Kidney epithelial cell (primary cell): ENCODE measurements around the gene AKNAD1. TPM values are rescaled to one million over a fixed set of nuclear protein-coding genes. Genes with fewer than 3 reads are reported as not detected.

Source experiments
- DNase-seq: peaks from one replicate; pipeline ENCODE4 v3.0.0-alpha.2; 2010; ENCODE audit warnings: low read depth
- H3K27me3 ChIP-seq: 2 replicates; pipeline ENCODE4 v1.6.0; 2011; ENCODE audit warnings: low read length; ENCODE audit not compliant: control insufficient read depth, insufficient read depth
- H3K36me3 ChIP-seq: 2 replicates; pipeline ENCODE4 v1.5.1; 2011; ENCODE audit warnings: low read length; ENCODE audit not compliant: control insufficient read depth, insufficient read depth
- H3K4me3 ChIP-seq: 2 replicates; pipeline ENCODE4 v1.5.1; 2011; ENCODE audit warnings: low read depth, mild to moderate bottlenecking, control low read depth, low read length
- total RNA-seq: library from RNA; depleted of rRNA; stranded (reverse); fragments of >200 nt; gene quantifications from 2 replicates; pipeline ENCODE4 v1.2.3, GENCODE V29; 2015
- TF ChIP-seq, protein P1 (sequence below): IDR thresholded peaks from 2 replicates; pipeline ENCODE4 v1.5.1; 2011; ENCODE audit warnings: mild to moderate bottlenecking, moderate library complexity, low read length, control low read depth, inconsistent platforms; ENCODE audit not compliant: insufficient read depth, poor library complexity, severe bottlenecking

Gene AKNAD1
- total RNA-seq, 1 donor from 2014 or later, result 1.8 TPM

DNA sequence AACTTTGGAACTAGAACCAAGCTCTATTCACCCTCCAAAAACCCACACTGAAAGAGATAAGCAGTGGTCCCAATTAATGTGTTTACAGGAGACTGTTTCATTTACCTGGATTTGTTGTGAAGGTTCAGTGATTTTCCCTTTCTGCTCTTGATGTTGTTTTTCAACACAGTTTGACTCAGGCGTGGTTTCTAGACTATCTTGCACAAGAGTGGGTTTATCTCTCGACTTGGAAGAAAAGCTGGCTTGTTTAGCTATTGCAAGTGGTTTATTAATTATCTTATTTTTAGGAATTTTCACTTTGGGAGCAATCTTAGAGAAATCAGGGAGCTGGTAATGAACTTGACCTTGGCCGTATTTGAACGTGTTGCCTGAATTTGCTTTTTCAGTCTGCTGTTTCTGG, 5.3 kb downstream of the AKNAD1 start:
- H3K4me3 ChIP-seq, result no peak overlapping the region
- no peaks in the 10 kb centered on the region for H3K27me3 ChIP-seq
- H3K36me3 ChIP-seq, result no peaks in the 10 kb centered on the region
- no peak for DNase-seq
- TF ChIP-seq, protein P1, sequence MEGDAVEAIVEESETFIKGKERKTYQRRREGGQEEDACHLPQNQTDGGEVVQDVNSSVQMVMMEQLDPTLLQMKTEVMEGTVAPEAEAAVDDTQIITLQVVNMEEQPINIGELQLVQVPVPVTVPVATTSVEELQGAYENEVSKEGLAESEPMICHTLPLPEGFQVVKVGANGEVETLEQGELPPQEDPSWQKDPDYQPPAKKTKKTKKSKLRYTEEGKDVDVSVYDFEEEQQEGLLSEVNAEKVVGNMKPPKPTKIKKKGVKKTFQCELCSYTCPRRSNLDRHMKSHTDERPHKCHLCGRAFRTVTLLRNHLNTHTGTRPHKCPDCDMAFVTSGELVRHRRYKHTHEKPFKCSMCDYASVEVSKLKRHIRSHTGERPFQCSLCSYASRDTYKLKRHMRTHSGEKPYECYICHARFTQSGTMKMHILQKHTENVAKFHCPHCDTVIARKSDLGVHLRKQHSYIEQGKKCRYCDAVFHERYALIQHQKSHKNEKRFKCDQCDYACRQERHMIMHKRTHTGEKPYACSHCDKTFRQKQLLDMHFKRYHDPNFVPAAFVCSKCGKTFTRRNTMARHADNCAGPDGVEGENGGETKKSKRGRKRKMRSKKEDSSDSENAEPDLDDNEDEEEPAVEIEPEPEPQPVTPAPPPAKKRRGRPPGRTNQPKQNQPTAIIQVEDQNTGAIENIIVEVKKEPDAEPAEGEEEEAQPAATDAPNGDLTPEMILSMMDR, result no peak

- Histone ChIP-seq H3K4me3 (no peak overlapping the region), H3K27me3 (no peaks in the 10 kb centered on the region), H3K36me3 (no peaks in the 10 kb centered on the region)
- TF ChIP-seq, protein P1, result no peak
- no peak for DNase-seq
Observed at GRCh38 chr1:108850929-108851328, 6.0 kb downstream of the AKNAD1 start.

- DNase-seq, result no peak
- H3K27me3 ChIP-seq, result no peaks in the 10 kb centered on the region
- no peaks in the 10 kb centered on the region for H3K36me3 ChIP-seq
- TF ChIP-seq, protein P1, result no peak
- no peak overlapping the region for H3K4me3 ChIP-seq
Observed at GRCh38 chr1:108848806-108849205, 8.1 kb downstream of the AKNAD1 start.

- TF ChIP-seq, protein P1, result no peak
- no peaks in the 10 kb centered on the region for H3K27me3 ChIP-seq
- H3K4me3 ChIP-seq, result no peak overlapping the region
- H3K36me3 ChIP-seq, result no peaks in the 10 kb centered on the region
- no peak for DNase-seq
Observed at GRCh38 chr1:108847494-108847893, 9.4 kb downstream of the AKNAD1 start.

DNA sequence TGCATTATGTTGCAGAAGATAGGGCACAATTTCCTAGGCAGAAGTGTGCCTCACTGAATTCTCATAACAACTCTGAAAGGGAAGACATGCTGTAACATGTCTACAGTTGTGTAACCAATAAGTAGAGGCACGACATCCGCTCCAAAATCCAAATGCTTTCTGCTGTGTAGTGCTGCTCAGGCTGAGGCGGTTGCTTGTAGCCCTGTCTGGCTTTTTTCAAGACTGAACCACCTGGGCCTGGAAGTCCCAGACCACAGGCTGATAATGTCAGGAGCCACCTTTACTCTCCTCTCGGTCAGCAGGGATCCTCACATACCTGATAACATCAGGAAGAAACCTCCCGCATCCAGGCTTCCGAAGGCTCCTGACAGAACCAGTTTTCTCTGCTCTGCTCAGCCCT, 10.9 kb downstream of the AKNAD1 start:
- Histone ChIP-seq H3K27me3 (no peaks in the 10 kb centered on the region), H3K4me3 (no peak overlapping the region), H3K36me3 (no peaks in the 10 kb centered on the region)
- TF ChIP-seq, protein P1, result no peak
- no peak for DNase-seq

GRCh38 chr1:108845446-108845845, 11.4 kb downstream of the AKNAD1 start:
- H3K36me3 ChIP-seq, result no peaks in the 10 kb centered on the region
- no peak for DNase-seq
- TF ChIP-seq, protein P1, result no peak
- no peaks in the 10 kb centered on the region for H3K27me3 ChIP-seq
- H3K4me3 ChIP-seq, result no peak overlapping the region
